ENCODE data around the gene USP17L29. TPM values are rescaled to one million over a fixed set of nuclear protein-coding genes. Genes with fewer than 3 reads are reported as not detected.

Gene USP17L29, protein sequence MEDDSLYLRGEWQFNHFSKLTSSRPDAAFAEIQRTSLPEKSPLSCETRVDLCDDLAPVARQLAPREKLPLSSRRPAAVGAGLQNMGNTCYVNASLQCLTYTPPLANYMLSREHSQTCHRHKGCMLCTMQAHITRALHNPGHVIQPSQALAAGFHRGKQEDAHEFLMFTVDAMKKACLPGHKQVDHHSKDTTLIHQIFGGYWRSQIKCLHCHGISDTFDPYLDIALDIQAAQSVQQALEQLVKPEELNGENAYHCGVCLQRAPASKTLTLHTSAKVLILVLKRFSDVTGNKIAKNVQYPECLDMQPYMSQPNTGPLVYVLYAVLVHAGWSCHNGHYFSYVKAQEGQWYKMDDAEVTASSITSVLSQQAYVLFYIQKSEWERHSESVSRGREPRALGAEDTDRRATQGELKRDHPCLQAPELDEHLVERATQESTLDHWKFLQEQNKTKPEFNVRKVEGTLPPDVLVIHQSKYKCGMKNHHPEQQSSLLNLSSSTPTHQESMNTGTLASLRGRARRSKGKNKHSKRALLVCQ
- not detected in 2 replicates for total RNA-seq

DNA sequence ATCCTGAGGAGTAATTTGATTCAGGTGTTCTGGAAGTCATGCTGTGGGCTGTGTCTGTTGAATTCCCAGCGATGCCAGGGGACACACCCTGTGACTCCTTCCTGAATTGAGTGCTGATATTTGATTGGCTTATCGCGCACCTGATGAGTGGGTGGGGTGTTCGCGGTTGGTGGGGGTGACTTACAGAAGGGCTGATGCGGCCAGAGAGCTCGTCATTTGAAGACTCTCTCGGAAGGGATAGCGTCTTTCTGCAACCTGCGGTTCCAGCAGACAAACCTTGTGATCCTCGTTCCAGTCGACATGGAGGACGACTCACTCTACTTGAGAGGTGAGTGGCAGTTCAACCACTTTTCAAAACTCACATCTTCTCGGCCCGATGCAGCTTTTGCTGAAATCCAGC lies at the start of gene USP17L29:
USP17L29 (plus strand) TSS at position 301 of the 400 bp plus-strand sequence; CDS start at position 301, 0 bp downstream.

DNA sequence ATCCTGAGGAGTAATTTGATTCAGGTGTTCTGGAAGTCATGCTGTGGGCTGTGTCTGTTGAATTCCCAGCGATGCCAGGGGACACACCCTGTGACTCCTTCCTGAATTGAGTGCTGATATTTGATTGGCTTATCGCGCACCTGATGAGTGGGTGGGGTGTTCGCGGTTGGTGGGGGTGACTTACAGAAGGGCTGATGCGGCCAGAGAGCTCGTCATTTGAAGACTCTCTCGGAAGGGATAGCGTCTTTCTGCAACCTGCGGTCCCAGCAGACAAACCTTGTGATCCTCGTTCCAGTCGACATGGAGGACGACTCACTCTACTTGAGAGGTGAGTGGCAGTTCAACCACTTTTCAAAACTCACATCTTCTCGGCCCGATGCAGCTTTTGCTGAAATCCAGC lies 28.6 kb upstream of the USP17L29 start, which contains the start of gene USP17L24:
USP17L24 (plus strand) TSS at position 301 of the 400 bp plus-strand sequence; CDS start at position 301, 0 bp downstream.

DNA sequence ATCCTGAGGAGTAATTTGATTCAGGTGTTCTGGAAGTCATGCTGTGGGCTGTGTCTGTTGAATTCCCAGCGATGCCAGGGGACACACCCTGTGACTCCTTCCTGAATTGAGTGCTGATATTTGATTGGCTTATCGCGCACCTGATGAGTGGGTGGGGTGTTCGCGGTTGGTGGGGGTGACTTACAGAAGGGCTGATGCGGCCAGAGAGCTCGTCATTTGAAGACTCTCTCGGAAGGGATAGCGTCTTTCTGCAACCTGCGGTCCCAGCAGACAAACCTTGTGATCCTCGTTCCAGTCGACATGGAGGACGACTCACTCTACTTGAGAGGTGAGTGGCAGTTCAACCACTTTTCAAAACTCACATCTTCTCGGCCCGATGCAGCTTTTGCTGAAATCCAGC lies 23.8 kb upstream of the USP17L29 start, which contains the start of gene USP17L25:
USP17L25 (plus strand) TSS at position 301 of the 400 bp plus-strand sequence; CDS start at position 301, 0 bp downstream.

DNA sequence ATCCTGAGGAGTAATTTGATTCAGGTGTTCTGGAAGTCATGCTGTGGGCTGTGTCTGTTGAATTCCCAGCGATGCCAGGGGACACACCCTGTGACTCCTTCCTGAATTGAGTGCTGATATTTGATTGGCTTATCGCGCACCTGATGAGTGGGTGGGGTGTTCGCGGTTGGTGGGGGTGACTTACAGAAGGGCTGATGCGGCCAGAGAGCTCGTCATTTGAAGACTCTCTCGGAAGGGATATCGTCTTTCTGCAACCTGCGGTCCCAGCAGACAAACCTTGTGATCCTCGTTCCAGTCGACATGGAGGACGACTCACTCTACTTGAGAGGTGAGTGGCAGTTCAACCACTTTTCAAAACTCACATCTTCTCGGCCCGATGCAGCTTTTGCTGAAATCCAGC lies 19.1 kb upstream of the USP17L29 start, which contains the start of gene USP17L26:
USP17L26 (plus strand) TSS at position 301 of the 400 bp plus-strand sequence; CDS start at position 301, 0 bp downstream.

DNA sequence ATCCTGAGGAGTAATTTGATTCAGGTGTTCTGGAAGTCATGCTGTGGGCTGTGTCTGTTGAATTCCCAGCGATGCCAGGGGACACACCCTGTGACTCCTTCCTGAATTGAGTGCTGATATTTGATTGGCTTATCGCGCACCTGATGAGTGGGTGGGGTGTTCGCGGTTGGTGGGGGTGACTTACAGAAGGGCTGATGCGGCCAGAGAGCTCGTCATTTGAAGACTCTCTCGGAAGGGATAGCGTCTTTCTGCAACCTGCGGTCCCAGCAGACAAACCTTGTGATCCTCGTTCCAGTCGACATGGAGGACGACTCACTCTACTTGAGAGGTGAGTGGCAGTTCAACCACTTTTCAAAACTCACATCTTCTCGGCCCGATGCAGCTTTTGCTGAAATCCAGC lies 14.3 kb upstream of the USP17L29 start, which contains the start of gene USP17L5:
USP17L5 (plus strand) TSS at position 301 of the 400 bp plus-strand sequence; CDS start at position 301, 0 bp downstream.

DNA sequence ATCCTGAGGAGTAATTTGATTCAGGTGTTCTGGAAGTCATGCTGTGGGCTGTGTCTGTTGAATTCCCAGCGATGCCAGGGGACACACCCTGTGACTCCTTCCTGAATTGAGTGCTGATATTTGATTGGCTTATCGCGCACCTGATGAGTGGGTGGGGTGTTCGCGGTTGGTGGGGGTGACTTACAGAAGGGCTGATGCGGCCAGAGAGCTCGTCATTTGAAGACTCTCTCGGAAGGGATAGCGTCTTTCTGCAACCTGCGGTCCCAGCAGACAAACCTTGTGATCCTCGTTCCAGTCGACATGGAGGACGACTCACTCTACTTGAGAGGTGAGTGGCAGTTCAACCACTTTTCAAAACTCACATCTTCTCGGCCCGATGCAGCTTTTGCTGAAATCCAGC lies 9.6 kb upstream of the USP17L29 start, which contains the start of gene USP17L27:
USP17L27 (plus strand) TSS at position 301 of the 400 bp plus-strand sequence; CDS start at position 301, 0 bp downstream.

DNA sequence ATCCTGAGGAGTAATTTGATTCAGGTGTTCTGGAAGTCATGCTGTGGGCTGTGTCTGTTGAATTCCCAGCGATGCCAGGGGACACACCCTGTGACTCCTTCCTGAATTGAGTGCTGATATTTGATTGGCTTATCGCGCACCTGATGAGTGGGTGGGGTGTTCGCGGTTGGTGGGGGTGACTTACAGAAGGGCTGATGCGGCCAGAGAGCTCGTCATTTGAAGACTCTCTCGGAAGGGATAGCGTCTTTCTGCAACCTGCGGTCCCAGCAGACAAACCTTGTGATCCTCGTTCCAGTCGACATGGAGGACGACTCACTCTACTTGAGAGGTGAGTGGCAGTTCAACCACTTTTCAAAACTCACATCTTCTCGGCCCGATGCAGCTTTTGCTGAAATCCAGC lies 4.8 kb upstream of the USP17L29 start, which contains the start of gene USP17L28:
USP17L28 (plus strand) TSS at position 301 of the 400 bp plus-strand sequence; CDS start at position 301, 0 bp downstream.

DNA sequence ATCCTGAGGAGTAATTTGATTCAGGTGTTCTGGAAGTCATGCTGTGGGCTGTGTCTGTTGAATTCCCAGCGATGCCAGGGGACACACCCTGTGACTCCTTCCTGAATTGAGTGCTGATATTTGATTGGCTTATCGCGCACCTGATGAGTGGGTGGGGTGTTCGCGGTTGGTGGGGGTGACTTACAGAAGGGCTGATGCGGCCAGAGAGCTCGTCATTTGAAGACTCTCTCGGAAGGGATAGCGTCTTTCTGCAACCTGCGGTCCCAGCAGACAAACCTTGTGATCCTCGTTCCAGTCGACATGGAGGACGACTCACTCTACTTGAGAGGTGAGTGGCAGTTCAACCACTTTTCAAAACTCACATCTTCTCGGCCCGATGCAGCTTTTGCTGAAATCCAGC lies 9.4 kb downstream of the USP17L29 start, which contains the start of gene USP17L30:
USP17L30 (plus strand) TSS at position 301 of the 400 bp plus-strand sequence; CDS start at position 301, 0 bp downstream.

Other genes with a start within 250 kb of the USP17L29 start
- gene FAM90A26, start 183.2 kb upstream of the USP17L29 start, total RNA-seq, result not detected in 2 replicates
- not detected in 2 replicates for gene USP17L10, start 143.0 kb upstream of the USP17L29 start, total RNA-seq
- gene USP17L11, start 138.2 kb upstream of the USP17L29 start, total RNA-seq, result not detected in 2 replicates
- not detected in 2 replicates for gene USP17L12, start 133.5 kb upstream of the USP17L29 start, total RNA-seq
- gene USP17L13, start 128.7 kb upstream of the USP17L29 start, total RNA-seq, result not detected in 2 replicates
- gene USP17L15, start 119.3 kb upstream of the USP17L29 start, total RNA-seq, result not detected in 2 replicates
- not detected in 2 replicates for gene USP17L17, start 109.8 kb upstream of the USP17L29 start, total RNA-seq
- gene USP17L18, start 105.0 kb upstream of the USP17L29 start, total RNA-seq, result not detected in 2 replicates
- gene USP17L19, start 100.3 kb upstream of the USP17L29 start, total RNA-seq, result not detected in 2 replicates
- not detected in 2 replicates for gene USP17L20, start 95.5 kb upstream of the USP17L29 start, total RNA-seq
- not detected in 2 replicates for gene USP17L21, start 90.8 kb upstream of the USP17L29 start, total RNA-seq
- not detected in 2 replicates for gene USP17L22, start 86.0 kb upstream of the USP17L29 start, total RNA-seq
- gene USP17L24, start 28.5 kb upstream of the USP17L29 start, total RNA-seq, result not detected in 2 replicates
- gene USP17L25, start 23.7 kb upstream of the USP17L29 start, total RNA-seq, result not detected in 2 replicates
- not detected in 2 replicates for gene USP17L26, start 19.0 kb upstream of the USP17L29 start, total RNA-seq
- not detected in 2 replicates for gene USP17L5, start 14.2 kb upstream of the USP17L29 start, total RNA-seq
- gene USP17L27, start 9.5 kb upstream of the USP17L29 start, total RNA-seq, result not detected in 2 replicates
- gene USP17L28, start 4.7 kb upstream of the USP17L29 start, total RNA-seq, result not detected in 2 replicates
- not detected in 2 replicates for gene USP17L30, start 9.5 kb downstream of the USP17L29 start, total RNA-seq
- not detected in 2 replicates for gene DEFB131A, start 90.8 kb downstream of the USP17L29 start, total RNA-seq